Measurements from ENCODE around the gene GPR179.

The GPR179 gene

GRCh38 chr17:38343608-38344419, at the start of gene GPR179:
GPR179 (minus strand) TSS chr17:38343956; CDS start chr17:38343789, 167 bp downstream.
- POLR2A ChIA-PET, result interaction anchor here (0.9 kb wide), 1 partner anchor 9 kb away, joined by 3 read pairs; no protein-coding TSS in a partner anchor
- CTCF ChIA-PET, result interaction anchor here (0.6 to 2.2 kb wide), 3 partner anchors 10 to 142 kb away, joined by 3 to 12 read pairs (median 4); no protein-coding TSS in a partner anchor
- DNase-seq (ENCODE audit: extremely low spot score), result no peak
- TF ChIP-seq CTBP1 (IDR thresholded peaks at IDR 0.05; ENCODE audit: borderline replicate concordance) (no peak), ARNT (IDR thresholded peaks at IDR 0.05) (no peak), PKNOX1 (IDR thresholded peaks at IDR 0.05) (no peak), FOXM1 (IDR thresholded peaks at IDR 0.05; ENCODE audit: borderline replicate concordance) (no peak), LEF1 (IDR thresholded peaks at IDR 0.05; ENCODE audit: borderline replicate concordance) (no peak), ZNF384 (IDR thresholded peaks at IDR 0.05) (no peak), TARDBP (IDR thresholded peaks at IDR 0.05) (no peak), FOXA1 (IDR thresholded peaks at IDR 0.05) (no peak), SUZ12 (IDR thresholded peaks at IDR 0.05) (no peak)

- DNase-seq (ENCODE audit: extremely low spot score), result no peak
- CTCF ChIA-PET, result interaction anchor here (0.6 to 3.6 kb wide), 3 partner anchors 27 to 35 kb away, joined by 3 to 15 read pairs (median 3); no protein-coding TSS in a partner anchor
- no peak for TF ChIP-seq NFRKB (IDR thresholded peaks at IDR 0.05)
- no peak for TF ChIP-seq BHLHE40 (IDR thresholded peaks at IDR 0.05; ENCODE audit: borderline replicate concordance)
- no peak for TF ChIP-seq LEF1 (IDR thresholded peaks at IDR 0.05; ENCODE audit: borderline replicate concordance)
- no peak for TF ChIP-seq FOXK2 (IDR thresholded peaks at IDR 0.05)
- TF ChIP-seq SUZ12 (IDR thresholded peaks at IDR 0.05), result no peak
- no peak for TF ChIP-seq SP1 (IDR thresholded peaks at IDR 0.05)
- TF ChIP-seq ZNF384 (IDR thresholded peaks at IDR 0.05), result no peak
- no peak for TF ChIP-seq FOXM1 (IDR thresholded peaks at IDR 0.05; ENCODE audit: borderline replicate concordance)
- no peak for TF ChIP-seq ELF4 (IDR thresholded peaks at IDR 0.05)
- TF ChIP-seq L3MBTL2 (conservative IDR thresholded peaks at IDR 0.05), result no peak
- POLR2A ChIA-PET, result interaction anchor here (0.6 kb wide), 1 partner anchor 742 kb away, joined by 3 read pairs; no protein-coding TSS in a partner anchor
These were observed 35.7 kb upstream of the GPR179 start for GRCh38 chr17:38379448-38379847.

GRCh38 chr17:38369124-38369886, 25.5 kb upstream of the GPR179 start:
- TF ChIP-seq ARNT (IDR thresholded peaks at IDR 0.05) (no peak), PKNOX1 (IDR thresholded peaks at IDR 0.05) (no peak), FOXA1 (IDR thresholded peaks at IDR 0.05) (no peak), ELF4 (IDR thresholded peaks at IDR 0.05) (no peak), SUZ12 (IDR thresholded peaks at IDR 0.05) (no peak), TARDBP (IDR thresholded peaks at IDR 0.05) (no peak), CTBP1 (IDR thresholded peaks at IDR 0.05; ENCODE audit: borderline replicate concordance) (no peak), ZNF384 (IDR thresholded peaks at IDR 0.05) (no peak), FOXK2 (IDR thresholded peaks at IDR 0.05) (no peak), FOXM1 (IDR thresholded peaks at IDR 0.05; ENCODE audit: borderline replicate concordance) (no peak)
- CTCF ChIA-PET, result no interaction called here
- POLR2A ChIA-PET, result no interaction called here
- DNase-seq (ENCODE audit: extremely low spot score), result no peak

GRCh38 chr17:38364741-38365140, 21.0 kb upstream of the GPR179 start:
- DNase-seq (ENCODE audit: extremely low spot score), result no peak
- no peak for TF ChIP-seq SP1 (IDR thresholded peaks at IDR 0.05)
- TF ChIP-seq HDGF (IDR thresholded peaks at IDR 0.05; ENCODE audit: borderline replicate concordance), result no peak
- CTCF ChIA-PET, result interaction anchor here (0.6 to 3.0 kb wide), 3 partner anchors 8 to 56 kb away, joined by 3 to 11 read pairs (median 6); no protein-coding TSS in a partner anchor
- POLR2A ChIA-PET, result interaction anchor here (1.9 to 2.3 kb wide), 2 partner anchors 13 to 50 kb away, joined by 6 to 11 read pairs; partner anchors contain the start of gene SOCS7

GRCh38 chr17:38363016-38363415, 19.3 kb upstream of the GPR179 start:
- DNase-seq (ENCODE audit: extremely low spot score), result no peak
- ChIA-PET CTCF (interaction anchor here (2.9 kb wide), 1 partner anchor 14 kb away, joined by 13 read pairs; no protein-coding TSS in a partner anchor), POLR2A (interaction anchor here (1.8 kb wide), 1 partner anchor 11 kb away, joined by 5 read pairs; the partner anchor contains the start of gene SOCS7)
- TF ChIP-seq SP1 (IDR thresholded peaks at IDR 0.05) (no peak), LEF1 (IDR thresholded peaks at IDR 0.05; ENCODE audit: borderline replicate concordance) (no peak), HDGF (IDR thresholded peaks at IDR 0.05; ENCODE audit: borderline replicate concordance) (no peak), PKNOX1 (IDR thresholded peaks at IDR 0.05) (no peak)

Data from HEK293T (cell line).